Measurements from ENCODE around the gene SEMA3E. TPM values are rescaled to one million over a fixed set of nuclear protein-coding genes. Genes with fewer than 3 reads are reported as not detected.
A peak's percentile ranks its signal among the peaks of the same experiment; 100 is the strongest.

Gene SEMA3E
- total RNA-seq, 1 donor from 2014 or later = 4.6 TPM

- TF ChIP-seq CTCF (IDR thresholded peaks at IDR 0.05; ENCODE audit: insufficient read depth, low read depth, low read length) (no peak), EZH2 (IDR thresholded peaks at IDR 0.05; ENCODE audit: insufficient read depth, low read length) (no peak)
- Mint-ChIP-seq H3K4me3 (ENCODE audit: unreplicated experiment) (no peak overlapping the region), H3K4me1 (ENCODE audit: low read depth, unreplicated experiment) (peaks cover 2% of the 10 kb centered on the region), H3K9me3 (ENCODE audit: unreplicated experiment) (no peaks in the 10 kb centered on the region), H3K27ac (ENCODE audit: unreplicated experiment) (no peak overlapping the region), H3K36me3 (ENCODE audit: low read depth, unreplicated experiment) (no peaks in the 10 kb centered on the region), H3K27me3 (ENCODE audit: low read depth, unreplicated experiment) (no peaks in the 10 kb centered on the region)
- DNase-seq (ENCODE audit: low read depth) (peak; percentile 52), FAIRE-seq (no peak)
- H3K4me2 ChIP-seq (ENCODE audit: low read length) = no peak overlapping the region
- no peaks in the 10 kb centered on the region for H3K27me3 ChIP-seq (ENCODE audit: insufficient read depth, low read length)
- no peak overlapping the region for H3K9ac ChIP-seq (ENCODE audit: low read length)
- H3K4me3 ChIP-seq (ENCODE audit: insufficient read depth, low read depth, low read length) = no peak overlapping the region
- H3K4me1 ChIP-seq (ENCODE audit: insufficient read depth, low read length) = no peaks in the 10 kb centered on the region
- H4K20me1 ChIP-seq (ENCODE audit: insufficient read depth, low read length) = no peaks in the 10 kb centered on the region
- H2AFZ ChIP-seq (ENCODE audit: low read depth, low read length) = no peak overlapping the region
- H3K27ac ChIP-seq (ENCODE audit: low read depth, low read length) = no peak overlapping the region
- no peaks in the 10 kb centered on the region for H3K9me3 ChIP-seq (ENCODE audit: insufficient read depth, low read depth, low read length)
- H3K79me2 ChIP-seq (ENCODE audit: insufficient read depth, low read length) = no peaks in the 10 kb centered on the region
- no peaks in the 10 kb centered on the region for H3K36me3 ChIP-seq (ENCODE audit: insufficient read depth, low read length)
Measured at GRCh38 chr7:83579740-83580139, 69.2 kb downstream of the SEMA3E start.

- H3K27ac ChIP-seq (ENCODE audit: low read depth, low read length) = no peak overlapping the region
- H3K4me3 Mint-ChIP-seq (ENCODE audit: unreplicated experiment) = no peak overlapping the region
- no peaks in the 10 kb centered on the region for H3K9me3 Mint-ChIP-seq (ENCODE audit: unreplicated experiment)
- no peak for FAIRE-seq
- no peak overlapping the region for H3K4me3 ChIP-seq (ENCODE audit: insufficient read depth, low read depth, low read length)
- H3K9ac ChIP-seq (ENCODE audit: low read length) = no peak overlapping the region
- H3K4me2 ChIP-seq (ENCODE audit: low read length) = no peak overlapping the region
- H4K20me1 ChIP-seq (ENCODE audit: insufficient read depth, low read length) = no peaks in the 10 kb centered on the region
- no peak overlapping the region for H2AFZ ChIP-seq (ENCODE audit: low read depth, low read length)
- no peaks in the 10 kb centered on the region for H3K27me3 Mint-ChIP-seq (ENCODE audit: low read depth, unreplicated experiment)
- no peak for DNase-seq (ENCODE audit: low read depth)
- H3K36me3 Mint-ChIP-seq (ENCODE audit: low read depth, unreplicated experiment) = no peaks in the 10 kb centered on the region
- TF ChIP-seq CTCF (IDR thresholded peaks at IDR 0.05; ENCODE audit: insufficient read depth, low read depth, low read length) (no peak), EZH2 (IDR thresholded peaks at IDR 0.05; ENCODE audit: insufficient read depth, low read length) (no peak)
- no peaks in the 10 kb centered on the region for H3K36me3 ChIP-seq (ENCODE audit: insufficient read depth, low read length)
- no peak overlapping the region for H3K27ac Mint-ChIP-seq (ENCODE audit: unreplicated experiment)
- H3K79me2 ChIP-seq (ENCODE audit: insufficient read depth, low read length) = no peaks in the 10 kb centered on the region
- no peaks in the 10 kb centered on the region for H3K4me1 ChIP-seq (ENCODE audit: insufficient read depth, low read length)
- H3K9me3 ChIP-seq (ENCODE audit: insufficient read depth, low read depth, low read length) = no peaks in the 10 kb centered on the region
- no peaks in the 10 kb centered on the region for H3K27me3 ChIP-seq (ENCODE audit: insufficient read depth, low read length)
- peaks cover 2% of the 10 kb centered on the region for H3K4me1 Mint-ChIP-seq (ENCODE audit: low read depth, unreplicated experiment)
Measured at GRCh38 chr7:83575436-83575835, 73.5 kb downstream of the SEMA3E start.

- Histone ChIP-seq H3K4me1 (ENCODE audit: insufficient read depth, low read length) (no peaks in the 10 kb centered on the region), H4K20me1 (ENCODE audit: insufficient read depth, low read length) (no peaks in the 10 kb centered on the region), H3K36me3 (ENCODE audit: insufficient read depth, low read length) (no peaks in the 10 kb centered on the region), H3K9ac (ENCODE audit: low read length) (no peak overlapping the region), H3K27me3 (ENCODE audit: insufficient read depth, low read length) (no peaks in the 10 kb centered on the region), H2AFZ (ENCODE audit: low read depth, low read length) (no peak overlapping the region), H3K27ac (ENCODE audit: low read depth, low read length) (no peak overlapping the region), H3K4me2 (ENCODE audit: low read length) (no peak overlapping the region), H3K4me3 (ENCODE audit: insufficient read depth, low read depth, low read length) (no peak overlapping the region), H3K9me3 (ENCODE audit: insufficient read depth, low read depth, low read length) (no peaks in the 10 kb centered on the region), H3K79me2 (ENCODE audit: insufficient read depth, low read length) (no peaks in the 10 kb centered on the region)
- H3K4me3 Mint-ChIP-seq (ENCODE audit: unreplicated experiment) = no peak overlapping the region
- H3K4me1 Mint-ChIP-seq (ENCODE audit: low read depth, unreplicated experiment) = no peaks in the 10 kb centered on the region
- H3K27ac Mint-ChIP-seq (ENCODE audit: unreplicated experiment) = no peak overlapping the region
- no peaks in the 10 kb centered on the region for H3K36me3 Mint-ChIP-seq (ENCODE audit: low read depth, unreplicated experiment)
- no peaks in the 10 kb centered on the region for H3K9me3 Mint-ChIP-seq (ENCODE audit: unreplicated experiment)
- TF ChIP-seq CTCF (IDR thresholded peaks at IDR 0.05; ENCODE audit: insufficient read depth, low read depth, low read length) (no peak), EZH2 (IDR thresholded peaks at IDR 0.05; ENCODE audit: insufficient read depth, low read length) (no peak)
- DNase-seq (ENCODE audit: low read depth) = no peak
- H3K27me3 Mint-ChIP-seq (ENCODE audit: low read depth, unreplicated experiment) = no peaks in the 10 kb centered on the region
- FAIRE-seq = no peak
Measured at GRCh38 chr7:83574616-83575015, 74.3 kb downstream of the SEMA3E start.

Data from astrocyte (in vitro differentiated cells and primary cell).